Prostate gland (tissue), 2 donors: ENCODE results near the gene DUSP15. TPM values are rescaled to one million over a fixed set of nuclear protein-coding genes. Genes with fewer than 3 reads are reported as not detected.

Source experiments
- DNase-seq: peaks from one replicate; pipeline ENCODE4 v3.0.0-alpha.2; 2019; ENCODE audit warnings: low spot score
- H3K27ac ChIP-seq, 2 donors: fragments of 200-600 bp; sonication (generic); 2 replicates each; pipeline ENCODE4 v1.5.1; 2017 to 2019
- H3K27me3 ChIP-seq: fragments of 200-600 bp; sonication (generic); replicated peaks from 2 replicates; pipeline ENCODE4 v1.5.1; 2019; ENCODE audit not compliant: insufficient read depth
- H3K36me3 ChIP-seq, 2 donors: fragments of 200-600 bp; sonication (generic); 1 replicate in 1 of 2; 2 replicates in 1 of 2; pipeline versions ENCODE4 v1.5.1 to v1.8.1; 2017 to 2019
- H3K4me1 ChIP-seq: fragments of 200-600 bp; sonication (generic); replicated peaks from 2 replicates; pipeline ENCODE4 v1.5.1; 2019
- H3K4me3 ChIP-seq, 2 donors: fragments of 200-600 bp; sonication (generic); 2 replicates each; pipeline ENCODE4 v1.5.1; 2017 to 2019
- H3K9me3 ChIP-seq: fragments of 200-600 bp; sonication (generic); 2 replicates; pipeline ENCODE4 v1.5.1; 2017
- CTCF ChIP-seq, 4 experiments: fragments of 200-600 bp in 2 of 4; fragments of 450-650 bp in 2 of 4; sonication (generic) in 2 of 4; IDR thresholded peaks; 1 replicate in 3 of 4; 2 replicates in 1 of 4; pipeline ENCODE4 v1.5.1; 2016 to 2019; ENCODE audit warnings: antibody characterized with exemption in 4 of 4, mild to moderate bottlenecking in 2 of 4, moderate library complexity in 2 of 4
- POLR2A ChIP-seq: fragments of 450-650 bp; IDR thresholded peaks from one replicate; pipeline ENCODE4 v1.6.1; 2016; ENCODE audit warnings: antibody characterized with exemption, mild to moderate bottlenecking
- POLR2AphosphoS5 ChIP-seq: sonication (generic); formaldehyde crosslinking; IDR thresholded peaks from one replicate; pipeline ENCODE4 v1.6.1; 2017; ENCODE audit warnings: antibody characterized with exemption
- WGBS: methylation state at CpG from one replicate; pipeline ENCODE4 v1.1.5; 2018; 5-methylcytosine and 5-hydroxymethylcytosine counted together
- intact Hi-C: fragments of 100-400 bp; cut with DNase I; formaldehyde crosslinking; loops from one replicate; pipeline ENCODE4 v1.14.2; 2022
- total RNA-seq, 2 donors: library from RNA; depleted of rRNA; stranded (reverse); fragments of >200 nt; gene quantifications; one replicate each; pipeline ENCODE4 v1.1.0, GENCODE V29; 2016

Gene DUSP15
- total RNA-seq, 2 donors from 2014 or later: 1.7 to 57.9 TPM

- no peaks in the 10 kb centered on the region for H3K9me3 ChIP-seq
- peaks cover 5% of the 10 kb centered on the region for H3K4me1 ChIP-seq
- intact Hi-C loops: no loop called here
- H3K36me3 ChIP-seq: no peaks in the 10 kb centered on the region
- DNase-seq: no peak
- TF ChIP-seq POLR2AphosphoS5 (no peak), CTCF (IDR thresholded peaks at IDR 0.05) (no peak), POLR2A (no peak)
- H3K27ac ChIP-seq: no peak overlapping the region
- WGBS: 88% methylated on average over 5 of the region's 5 CpGs
- H3K4me3 ChIP-seq: no peak overlapping the region
- no peaks in the 10 kb centered on the region for H3K27me3 ChIP-seq
Observed at GRCh38 chr20:31859266-31859997, 10.9 kb downstream of the DUSP15 start.

GRCh38 chr20:31858760-31859083 lies 11.6 kb downstream of the DUSP15 start:
- no peaks in the 10 kb centered on the region for H3K36me3 ChIP-seq
- no peak overlapping the region for H3K4me3 ChIP-seq
- H3K9me3 ChIP-seq: no peaks in the 10 kb centered on the region
- intact Hi-C loops: no loop called here
- H3K27ac ChIP-seq: no peak overlapping the region
- DNase-seq: no peak
- no peaks in the 10 kb centered on the region for H3K27me3 ChIP-seq
- H3K4me1 ChIP-seq: peaks cover 5% of the 10 kb centered on the region
- TF ChIP-seq POLR2AphosphoS5 (no peak), CTCF (IDR thresholded peaks at IDR 0.05) (no peak), POLR2A (no peak)
- 45% methylated on average over 3 of the region's 3 CpGs for WGBS

GRCh38 chr20:31857861-31858759 lies 12.2 kb downstream of the DUSP15 start:
- H3K4me1 ChIP-seq: peaks cover 5% of the 10 kb centered on the region
- DNase-seq: no peak
- intact Hi-C loops: no loop called here
- 79% methylated on average over 15 of the region's 15 CpGs for WGBS
- TF ChIP-seq POLR2A (no peak), POLR2AphosphoS5 (no peak), CTCF (IDR thresholded peaks at IDR 0.05) (no peak)
- no peaks in the 10 kb centered on the region for H3K27me3 ChIP-seq
- H3K27ac ChIP-seq: no peak overlapping the region
- H3K4me3 ChIP-seq: no peak overlapping the region
- no peaks in the 10 kb centered on the region for H3K9me3 ChIP-seq
- no peaks in the 10 kb centered on the region for H3K36me3 ChIP-seq

- Histone ChIP-seq H3K9me3 (no peaks in the 10 kb centered on the region), H3K27ac (no peak overlapping the region), H3K27me3 (no peaks in the 10 kb centered on the region), H3K4me1 (peaks cover 5% of the 10 kb centered on the region), H3K4me3 (no peak overlapping the region), H3K36me3 (no peaks in the 10 kb centered on the region)
- intact Hi-C loops: no loop called here
- no peak for DNase-seq
- WGBS: 64% methylated on average over 3 of the region's 3 CpGs
- TF ChIP-seq CTCF (IDR thresholded peaks at IDR 0.05): no peak
Observed at GRCh38 chr20:31856516-31856915, 13.8 kb downstream of the DUSP15 start.

- WGBS: 83% methylated on average over 7 of the region's 7 CpGs
- no peaks in the 10 kb centered on the region for H3K27me3 ChIP-seq
Observed at GRCh38 chr20:31853481-31853880, 16.8 kb downstream of the DUSP15 start.

More at GRCh38 chr20:31853481-31853880, 16.8 kb downstream of the DUSP15 start:
- DNase-seq: no peak
- intact Hi-C loops: no loop called here
- Histone ChIP-seq H3K4me1 (no peaks in the 10 kb centered on the region), H3K36me3 (no peaks in the 10 kb centered on the region), H3K4me3 (no peak overlapping the region), H3K27ac (no peak overlapping the region), H3K9me3 (no peaks in the 10 kb centered on the region)
- TF ChIP-seq POLR2A (no peak), POLR2AphosphoS5 (no peak), CTCF (IDR thresholded peaks at IDR 0.05) (no peak)
